HG03097 (cell line): ENCODE measurements around the gene COL5A1.
"Not testable (repeated sequence)": the region's sequence is repeated elsewhere in the genome, so short reads cannot be mapped to it uniquely, and the experiment has no call there.

ENCODE experiments used
- ATAC-seq: cut with Tn5 transposase; IDR thresholded peaks from one replicate; pipeline ENCODE4 v1.9.1; 2021; ENCODE audit not compliant: unreplicated experiment, low FRiP score

Gene COL5A1

DNA sequence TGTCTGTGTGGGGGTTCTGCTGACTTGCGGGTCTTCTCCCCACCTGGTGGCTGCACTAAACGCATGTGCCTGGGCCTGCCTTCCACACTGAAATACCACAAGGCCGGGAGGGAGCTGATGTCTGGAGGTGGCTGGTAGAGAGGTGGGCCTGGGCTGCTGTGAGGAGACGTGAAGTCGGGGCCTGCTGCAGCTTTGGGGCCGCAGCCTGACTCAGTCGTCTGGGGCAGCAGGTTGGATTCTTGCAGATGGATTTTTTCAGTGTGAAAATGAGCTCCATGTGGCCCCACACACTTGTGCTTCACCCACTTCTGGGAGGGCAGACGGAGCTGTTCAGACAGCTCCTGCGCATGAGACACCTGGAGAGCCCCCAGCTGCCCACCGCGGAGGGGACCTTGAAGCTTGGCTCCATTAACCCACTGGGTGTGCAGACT lies 29.3 kb downstream of the COL5A1 start:
- ATAC-seq = no peak

DNA sequence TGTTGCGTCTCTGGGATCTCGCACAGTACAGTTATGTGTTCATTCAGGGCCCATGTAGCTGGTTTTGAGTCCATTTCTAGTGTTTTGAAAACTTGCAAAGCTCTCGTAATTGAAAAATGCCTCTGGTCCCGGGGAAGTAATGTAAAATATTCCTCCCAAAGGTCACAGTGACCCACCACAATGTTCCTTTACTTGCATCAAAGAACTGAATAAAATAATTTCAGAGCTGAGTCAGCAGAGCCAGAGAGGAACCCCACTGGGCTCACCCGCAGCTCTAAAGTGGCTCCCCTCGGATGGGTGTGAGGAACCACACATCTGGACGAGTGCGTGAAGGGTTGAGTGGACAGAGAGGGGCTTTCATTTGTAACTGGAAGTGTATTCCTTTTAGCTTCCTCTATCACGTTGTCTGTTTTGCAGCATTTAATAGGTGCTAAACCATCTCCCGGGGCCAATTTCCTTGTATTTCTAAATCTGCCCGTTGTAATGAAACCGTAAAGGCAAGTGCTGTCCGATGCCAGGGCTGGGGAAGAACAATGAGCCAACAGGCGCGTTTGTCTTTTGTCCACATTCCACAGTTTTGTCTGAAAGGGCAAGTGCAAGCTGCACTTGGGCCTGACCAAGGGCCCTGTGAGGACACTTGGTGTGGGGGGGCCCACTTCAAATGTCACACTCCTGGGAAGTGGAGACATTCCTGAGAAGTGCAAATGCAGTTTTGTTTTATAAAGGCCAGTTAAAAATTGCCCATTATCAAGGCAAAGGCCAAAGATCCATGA lies 29.9 kb downstream of the COL5A1 start:
- no peak for ATAC-seq

- no peak for ATAC-seq
Observed at GRCh38 chr9:134676361-134676760, 34.8 kb downstream of the COL5A1 start.

- no peak for ATAC-seq
Observed at GRCh38 chr9:134676886-134677285, 35.3 kb downstream of the COL5A1 start.

DNA sequence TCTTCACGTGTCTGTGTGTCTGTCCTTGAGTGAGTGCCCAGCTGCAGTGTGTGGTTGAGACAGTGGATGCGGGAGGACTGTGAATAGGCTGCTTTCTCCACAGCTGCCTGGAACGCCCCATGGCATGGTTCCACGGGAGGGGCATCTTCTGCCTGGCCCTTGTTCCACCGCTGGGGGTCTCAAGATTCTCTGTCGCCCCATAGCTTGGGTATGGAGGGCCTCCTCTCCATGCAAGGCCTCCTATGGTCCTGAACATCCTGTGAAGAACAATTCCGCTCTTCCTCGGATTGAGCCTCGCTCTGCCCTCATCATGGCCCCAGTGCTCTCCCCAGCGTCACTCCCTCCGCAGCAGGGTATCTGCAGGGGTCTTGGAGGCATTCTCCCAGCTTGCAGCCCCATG lies 36.1 kb downstream of the COL5A1 start:
- ATAC-seq = no peak

- ATAC-seq = no peak
Observed at GRCh38 chr9:134678206-134678605, 36.6 kb downstream of the COL5A1 start.

DNA sequence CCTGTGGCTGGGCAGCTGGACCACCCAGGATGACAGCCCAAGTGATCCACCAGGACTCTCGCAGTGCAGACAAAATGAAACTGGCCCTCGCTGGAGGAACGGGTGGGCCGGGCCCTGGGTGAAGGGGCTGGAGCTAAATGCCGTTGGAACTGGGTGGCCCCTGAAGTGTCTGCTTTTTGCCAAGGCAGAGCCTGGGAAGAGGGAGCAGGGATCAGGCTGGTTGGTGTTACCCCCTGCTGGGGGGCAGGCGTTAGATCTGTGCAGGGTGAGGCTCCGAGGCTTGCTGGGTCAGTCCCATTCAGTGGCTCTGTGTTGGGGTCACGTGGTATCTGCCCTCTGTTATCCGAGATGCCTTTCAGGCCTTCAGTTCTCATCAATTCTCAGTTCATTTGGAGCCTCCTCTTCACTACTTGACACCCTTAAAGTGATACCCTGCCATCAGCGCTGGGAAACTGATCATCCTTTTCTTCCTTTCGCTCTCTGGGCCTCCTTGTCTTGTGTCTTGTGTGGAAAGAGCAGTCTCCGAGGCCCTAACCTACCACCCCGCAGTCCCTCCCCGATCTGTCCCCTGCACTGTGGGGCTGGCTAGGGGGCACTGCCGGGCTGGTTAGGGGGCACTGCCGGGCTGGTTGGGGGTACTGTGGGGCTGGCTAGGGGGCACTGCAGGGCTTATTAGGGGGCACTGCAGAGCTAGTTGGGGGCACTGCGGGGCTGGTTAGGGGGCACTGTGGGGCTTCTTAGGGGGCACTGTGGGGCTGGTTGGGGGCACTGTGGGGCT lies 37.3 kb downstream of the COL5A1 start:
- no peak for ATAC-seq

DNA sequence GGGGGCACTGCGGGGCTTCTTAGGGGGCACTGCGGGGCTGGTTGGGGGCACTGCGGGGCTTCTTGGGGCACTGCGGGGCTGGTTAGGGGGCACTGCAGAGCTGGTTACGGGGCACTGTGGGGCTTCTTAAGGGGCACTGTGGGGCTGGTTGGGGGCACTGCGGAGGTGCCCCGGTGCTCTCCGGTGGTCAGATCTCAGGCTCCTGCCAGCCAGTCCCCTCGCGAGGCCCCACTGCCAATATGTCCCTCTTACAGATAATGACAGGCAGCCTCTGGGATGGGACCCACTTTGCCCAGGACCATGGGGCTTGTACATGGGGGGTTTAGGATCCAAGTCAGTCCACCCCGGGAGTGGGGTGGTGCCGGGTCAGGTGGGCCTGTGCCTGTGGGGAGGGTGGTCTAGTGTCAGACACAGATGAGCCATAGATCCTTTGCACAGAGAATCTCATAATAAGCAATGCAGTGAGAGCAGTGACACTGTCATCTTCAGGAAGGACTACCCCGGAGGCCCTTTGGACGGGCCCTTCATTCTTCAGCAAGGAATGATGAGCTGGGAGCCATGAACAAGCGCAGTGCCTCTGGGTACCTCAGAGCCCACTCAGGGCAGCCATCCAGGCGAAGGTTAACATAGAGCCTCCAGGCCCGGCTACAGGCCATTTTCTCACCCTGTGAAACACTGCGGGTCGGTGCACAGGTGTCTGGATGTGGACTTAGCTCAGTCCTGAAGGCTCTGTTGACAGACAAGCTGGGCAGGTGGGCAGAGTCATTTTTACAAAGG lies 38.2 kb downstream of the COL5A1 start:
- ATAC-seq = no peak

DNA sequence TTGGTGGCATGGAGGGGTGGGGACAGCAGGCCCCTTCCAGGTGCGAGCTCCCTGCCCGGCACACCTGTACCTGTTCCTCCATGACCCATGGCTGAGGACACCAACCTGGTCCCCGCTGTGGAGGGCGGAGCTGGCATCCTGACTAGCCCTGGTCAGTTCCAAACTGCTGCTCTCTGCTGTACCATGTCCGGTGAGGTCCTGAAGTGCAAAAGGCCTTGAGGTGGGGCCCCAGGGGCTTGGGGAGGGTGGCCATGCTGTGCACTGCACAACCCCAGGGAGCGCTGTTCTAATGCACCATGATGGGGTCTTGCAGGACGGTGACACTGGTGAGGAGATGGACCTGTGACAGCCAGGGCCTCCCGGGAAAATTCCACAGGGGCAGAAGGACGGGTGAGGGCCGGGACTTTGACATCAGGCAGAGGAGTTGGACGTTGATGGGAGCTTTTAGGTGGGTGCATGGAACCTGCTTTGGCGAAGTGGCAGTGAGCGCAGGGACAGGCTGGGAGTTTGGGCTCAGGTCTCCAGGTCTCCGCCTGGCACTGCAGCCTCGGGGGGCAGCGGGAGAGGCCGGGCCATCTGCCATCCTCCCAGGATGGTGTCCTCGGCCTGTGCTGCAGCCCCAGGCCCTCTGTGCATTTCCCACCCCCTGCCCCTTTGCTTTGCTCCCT lies 38.9 kb downstream of the COL5A1 start:
- no peak for ATAC-seq

DNA sequence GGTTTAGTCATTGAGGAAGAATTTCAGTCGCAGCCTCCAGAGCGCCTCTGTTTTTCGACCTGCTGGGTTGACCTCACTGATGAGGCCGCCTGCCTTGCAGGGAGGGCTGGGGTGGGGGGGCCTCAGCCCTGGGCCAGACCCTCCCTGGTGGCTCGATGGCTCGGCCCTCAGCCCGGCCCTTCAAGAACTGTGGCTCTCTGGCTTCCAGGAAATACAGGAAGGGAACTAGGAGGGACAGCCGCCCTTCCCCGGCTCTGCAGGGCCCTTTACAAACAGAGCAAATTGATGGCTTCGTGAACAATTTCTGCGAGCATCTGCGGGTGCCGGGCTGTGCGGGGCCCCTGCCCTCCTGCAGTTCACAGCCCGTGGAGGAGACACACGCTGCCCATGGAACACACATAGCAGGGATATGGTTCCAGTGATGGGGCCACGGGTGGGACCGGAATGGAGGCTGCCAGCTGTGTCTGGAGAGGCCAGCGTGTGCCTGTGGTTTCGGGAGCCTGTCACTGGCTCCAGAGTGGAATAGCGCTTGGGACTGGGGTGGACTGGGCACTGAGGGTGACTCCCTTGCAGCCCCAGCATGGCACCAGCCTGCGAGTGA lies 39.6 kb downstream of the COL5A1 start:
- no peak for ATAC-seq

GRCh38 chr9:134682026-134682425 lies 40.4 kb downstream of the COL5A1 start:
- no peak for ATAC-seq

DNA sequence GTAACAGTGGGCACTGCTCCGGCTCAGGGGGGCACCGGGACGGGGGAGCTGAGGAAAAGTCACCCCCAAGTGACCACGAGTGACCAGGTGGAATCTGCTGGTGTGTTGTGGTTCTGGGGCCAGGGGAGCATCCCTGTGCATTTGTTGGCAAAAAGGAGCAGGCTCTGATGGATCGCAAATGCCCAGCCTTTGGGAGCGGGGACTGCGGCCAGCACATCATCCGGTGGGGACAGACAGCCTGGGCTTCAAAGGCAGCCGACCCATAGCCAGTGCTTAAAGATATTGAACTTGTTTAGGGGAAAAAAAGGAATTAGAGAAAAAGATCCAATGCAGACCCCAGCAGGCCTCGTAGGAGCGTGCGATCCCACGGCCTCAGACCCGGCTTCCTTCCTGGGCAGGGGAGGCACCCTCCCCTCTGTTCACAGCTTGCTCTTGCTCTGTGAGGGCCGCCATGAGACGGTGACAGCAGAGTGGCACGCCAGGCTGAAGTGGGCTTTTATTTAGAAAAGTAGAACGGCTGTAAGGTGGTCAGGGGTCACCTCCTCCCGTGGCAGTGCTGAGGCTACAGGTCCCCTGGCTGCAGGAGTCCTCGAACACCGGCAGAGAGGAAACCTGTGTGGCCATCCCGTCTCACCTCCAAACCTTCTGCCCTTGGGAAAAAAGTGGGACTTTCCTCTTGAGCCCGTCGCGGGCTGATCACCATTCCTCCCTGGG lies 41.2 kb downstream of the COL5A1 start:
- ATAC-seq = no peak

DNA sequence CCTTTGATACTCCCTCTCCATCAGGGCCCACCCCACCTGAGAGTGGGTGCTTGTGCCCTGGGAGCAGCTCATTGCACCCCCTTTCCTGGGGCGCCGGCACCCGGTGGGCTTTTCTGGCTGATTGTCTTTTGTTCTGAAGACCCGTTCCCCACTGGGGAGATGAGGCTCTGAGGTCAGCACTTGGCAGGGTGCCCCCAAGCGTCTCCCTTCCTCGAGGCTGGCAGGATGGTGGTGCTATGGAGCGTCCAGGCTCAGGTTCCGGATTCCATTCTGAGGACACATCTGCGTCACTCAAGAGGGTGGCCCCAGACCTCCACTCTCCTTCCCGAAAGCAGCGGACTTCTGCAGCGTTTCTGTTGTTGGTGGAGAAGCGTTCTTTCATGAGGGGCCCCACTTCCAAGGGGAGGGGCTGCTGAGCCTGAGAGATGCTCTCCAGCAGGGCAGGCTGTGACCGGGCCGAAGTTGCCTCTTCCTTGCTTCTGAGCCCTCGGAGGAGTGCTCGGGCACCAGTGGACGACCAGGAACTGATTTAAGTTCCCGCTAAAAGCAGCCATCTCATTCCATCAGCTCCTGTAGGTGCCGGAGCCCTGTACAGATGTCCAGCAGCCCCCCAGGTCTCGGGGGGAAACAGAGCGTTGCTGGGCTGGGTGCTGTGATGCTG lies 42.2 kb downstream of the COL5A1 start:
- ATAC-seq = no peak

- ATAC-seq = no peak
Observed at GRCh38 chr9:134684375-134684723, 42.7 kb downstream of the COL5A1 start.

GRCh38 chr9:134684941-134685340 lies 43.3 kb downstream of the COL5A1 start:
- not testable (repeated sequence) for ATAC-seq

DNA sequence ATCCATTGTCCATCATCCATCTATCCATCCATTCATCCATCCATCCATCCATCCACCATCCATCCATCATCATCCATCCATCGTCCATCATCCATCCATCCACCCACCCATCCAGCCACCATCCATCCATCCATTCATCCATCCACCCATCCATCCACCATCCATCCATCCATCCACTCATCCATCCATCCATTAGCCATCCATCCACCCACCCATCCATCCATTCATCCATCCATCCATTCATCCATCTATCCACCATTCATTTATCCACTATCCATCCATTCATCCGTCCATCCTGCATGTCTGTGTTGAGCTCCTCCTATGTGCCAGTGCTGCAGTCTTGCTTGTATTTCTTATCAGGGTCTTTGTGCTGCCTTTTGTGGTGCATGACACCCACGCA lies 44.2 kb downstream of the COL5A1 start:
- ATAC-seq = no peak

GRCh38 chr9:134686896-134687295 lies 45.3 kb downstream of the COL5A1 start:
- no peak for ATAC-seq

GRCh38 chr9:134687556-134687955 lies 46.0 kb downstream of the COL5A1 start:
- no peak for ATAC-seq

- ATAC-seq = no peak
Observed at GRCh38 chr9:134688231-134688630, 46.6 kb downstream of the COL5A1 start.
